ENCODE measurements around the gene ANKRD17.

The ANKRD17 gene

DNA sequence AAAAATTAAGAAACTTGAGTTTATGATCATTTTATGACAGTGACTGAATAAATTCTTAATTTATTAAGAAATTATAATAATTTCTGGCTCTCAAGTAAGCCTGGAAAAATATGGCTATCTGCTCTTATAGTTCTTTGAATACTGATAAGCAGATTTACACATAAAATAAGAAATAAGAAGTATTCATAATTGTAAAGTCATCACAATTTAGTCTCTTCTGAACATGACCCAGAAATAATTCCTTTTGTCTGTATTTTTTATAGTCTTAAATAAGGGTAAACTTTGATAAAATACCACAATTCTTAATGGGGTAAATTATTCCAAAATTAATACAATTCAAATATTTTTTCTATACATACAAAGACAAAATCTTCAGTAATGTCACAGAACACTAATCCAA, 72.7 kb downstream of the ANKRD17 start:
- Histone ChIP-seq H3K27me3 (ENCODE audit: control insufficient read depth in 1 of 2, insufficient read depth in 1 of 2, low read length in 2 of 2) (no peaks in the 10 kb centered on the region), H3K9ac (ENCODE audit: low read length) (no peak overlapping the region)

GRCh38 chr4:73181231-73181630, 77.4 kb downstream of the ANKRD17 start:
- Histone ChIP-seq H3K36me3 (ENCODE audit: control insufficient read depth in 1 of 2, insufficient read depth in 2 of 2, low read depth in 1 of 2, low read length in 2 of 2) (peaks cover 0 to 20% of the 10 kb centered on the region in 2 experiments), H4K8ac (ENCODE audit: low read length) (no peak overlapping the region), H2AK5ac (ENCODE audit: low read length, severe bottlenecking) (no peak overlapping the region), H3K23ac (ENCODE audit: low read length in 2 of 2) (no peak overlapping the region), H2BK12ac (ENCODE audit: low read length in 2 of 2) (no peak overlapping the region), H3K4me2 (ENCODE audit: low read length, poor library complexity, severe bottlenecking) (no peak overlapping the region), H3K18ac (ENCODE audit: low read depth in 1 of 2, low read length in 2 of 2) (no peak overlapping the region), H3K27me3 (ENCODE audit: control insufficient read depth in 1 of 2, insufficient read depth in 1 of 2, low read length in 2 of 2) (no peaks in the 10 kb centered on the region), H3K14ac (ENCODE audit: low read length in 2 of 2) (no peak overlapping the region), H2AFZ (ENCODE audit: low read depth, low read length) (no peak overlapping the region), H3K4me1 (ENCODE audit: control insufficient read depth, insufficient read depth, low read depth, low read length) (no peaks in the 10 kb centered on the region), H2BK15ac (ENCODE audit: low read depth, poor library complexity, severe bottlenecking) (no peak overlapping the region), H3K4ac (ENCODE audit: low read depth in 1 of 2, low read length in 2 of 2) (no peak overlapping the region), H3K9ac (ENCODE audit: low read length) (no peak overlapping the region), H3K9me3 (ENCODE audit: control insufficient read depth, low read length) (no peaks in the 10 kb centered on the region), H2BK5ac (ENCODE audit: low read depth, low read length, poor library complexity, severe bottlenecking) (no peak overlapping the region), H3K27ac (ENCODE audit: low read length, poor library complexity, severe bottlenecking) (no peak overlapping the region), H3K4me3 (ENCODE audit: insufficient read depth in 1 of 2, low read depth in 1 of 2, low read length in 2 of 2) (no peak overlapping the region), H2BK120ac (ENCODE audit: low read depth, low read length) (no peak overlapping the region), H3K79me1 (replicated peaks; ENCODE audit: low read length, poor library complexity, severe bottlenecking) (peaks cover 3% of the 10 kb centered on the region), H4K91ac (ENCODE audit: low read length) (no peak overlapping the region)
- DNase-seq, result no peak
- no CpG with 5 or more reads among the region's 3 CpGs for WGBS

More for the DNA sequence above, 72.7 kb downstream of the ANKRD17 start:
- no peak for DNase-seq
- Histone ChIP-seq H2BK5ac (ENCODE audit: low read depth, low read length, poor library complexity, severe bottlenecking) (no peak overlapping the region), H2AK5ac (ENCODE audit: low read length, severe bottlenecking) (no peak overlapping the region), H2AFZ (ENCODE audit: low read depth, low read length) (no peak overlapping the region), H3K27ac (ENCODE audit: low read length, poor library complexity, severe bottlenecking) (no peak overlapping the region), H3K9me3 (ENCODE audit: control insufficient read depth, low read length) (no peaks in the 10 kb centered on the region), H3K4ac (ENCODE audit: low read depth in 1 of 2, low read length in 2 of 2) (no peak overlapping the region), H2BK12ac (ENCODE audit: low read length in 2 of 2) (no peak overlapping the region), H3K4me1 (ENCODE audit: control insufficient read depth, insufficient read depth, low read depth, low read length) (peaks cover 2% of the 10 kb centered on the region), H4K91ac (ENCODE audit: low read length) (no peak overlapping the region), H3K18ac (ENCODE audit: low read depth in 1 of 2, low read length in 2 of 2) (no peak overlapping the region), H3K36me3 (ENCODE audit: control insufficient read depth in 1 of 2, insufficient read depth in 2 of 2, low read depth in 1 of 2, low read length in 2 of 2) (peaks cover 3 to 13% of the 10 kb centered on the region in 2 experiments), H3K4me3 (ENCODE audit: insufficient read depth in 1 of 2, low read depth in 1 of 2, low read length in 2 of 2) (no peak overlapping the region), H4K8ac (ENCODE audit: low read length) (no peak overlapping the region), H2BK120ac (ENCODE audit: low read depth, low read length) (no peak overlapping the region), H3K23ac (ENCODE audit: low read length in 2 of 2) (no peak overlapping the region), H3K79me1 (replicated peaks; ENCODE audit: low read length, poor library complexity, severe bottlenecking) (peaks cover 1% of the 10 kb centered on the region), H3K4me2 (ENCODE audit: low read length, poor library complexity, severe bottlenecking) (no peak overlapping the region), H3K14ac (ENCODE audit: low read length in 2 of 2) (no peak overlapping the region), H2BK15ac (ENCODE audit: low read depth, poor library complexity, severe bottlenecking) (no peak overlapping the region)

GRCh38 chr4:73178389-73178788, 80.2 kb downstream of the ANKRD17 start:
- no peak overlapping the region for H2BK12ac ChIP-seq (ENCODE audit: low read length in 2 of 2)
- H3K4me1 ChIP-seq (ENCODE audit: control insufficient read depth, insufficient read depth, low read depth, low read length), result no peaks in the 10 kb centered on the region
- H3K9ac ChIP-seq (ENCODE audit: low read length), result no peak overlapping the region
- H3K9me3 ChIP-seq (ENCODE audit: control insufficient read depth, low read length), result peaks cover 12% of the 10 kb centered on the region
- H3K23ac ChIP-seq (ENCODE audit: low read length in 2 of 2), result no peak overlapping the region
- no peak overlapping the region for H2BK15ac ChIP-seq (ENCODE audit: low read depth, poor library complexity, severe bottlenecking)
- no peak for DNase-seq
- no peak overlapping the region for H2BK120ac ChIP-seq (ENCODE audit: low read depth, low read length)
- H3K18ac ChIP-seq (ENCODE audit: low read depth in 1 of 2, low read length in 2 of 2), result no peak overlapping the region
- H3K27me3 ChIP-seq (ENCODE audit: control insufficient read depth in 1 of 2, insufficient read depth in 1 of 2, low read length in 2 of 2), result no peaks in the 10 kb centered on the region
- no peak overlapping the region for H2AFZ ChIP-seq (ENCODE audit: low read depth, low read length)
- no peak overlapping the region for H2BK5ac ChIP-seq (ENCODE audit: low read depth, low read length, poor library complexity, severe bottlenecking)
- no peak overlapping the region for H3K4me2 ChIP-seq (ENCODE audit: low read length, poor library complexity, severe bottlenecking)
- no peak overlapping the region for H3K4me3 ChIP-seq (ENCODE audit: insufficient read depth in 1 of 2, low read depth in 1 of 2, low read length in 2 of 2)
- no peak overlapping the region for H3K14ac ChIP-seq (ENCODE audit: low read length in 2 of 2)
- peaks cover 3% of the 10 kb centered on the region for H3K79me1 ChIP-seq (replicated peaks; ENCODE audit: low read length, poor library complexity, severe bottlenecking)
- WGBS, result 98% methylated on average over 4 of the region's 5 CpGs
- H3K27ac ChIP-seq (ENCODE audit: low read length, poor library complexity, severe bottlenecking), result no peak overlapping the region
- peaks cover 0 to 47% of the 10 kb centered on the region in 2 experiments for H3K36me3 ChIP-seq (ENCODE audit: control insufficient read depth in 1 of 2, insufficient read depth in 2 of 2, low read depth in 1 of 2, low read length in 2 of 2)
- H2AK5ac ChIP-seq (ENCODE audit: low read length, severe bottlenecking), result no peak overlapping the region
- no peak overlapping the region for H3K4ac ChIP-seq (ENCODE audit: low read depth in 1 of 2, low read length in 2 of 2)
- no peak overlapping the region for H4K8ac ChIP-seq (ENCODE audit: low read length)
- H4K91ac ChIP-seq (ENCODE audit: low read length), result no peak overlapping the region

DNA sequence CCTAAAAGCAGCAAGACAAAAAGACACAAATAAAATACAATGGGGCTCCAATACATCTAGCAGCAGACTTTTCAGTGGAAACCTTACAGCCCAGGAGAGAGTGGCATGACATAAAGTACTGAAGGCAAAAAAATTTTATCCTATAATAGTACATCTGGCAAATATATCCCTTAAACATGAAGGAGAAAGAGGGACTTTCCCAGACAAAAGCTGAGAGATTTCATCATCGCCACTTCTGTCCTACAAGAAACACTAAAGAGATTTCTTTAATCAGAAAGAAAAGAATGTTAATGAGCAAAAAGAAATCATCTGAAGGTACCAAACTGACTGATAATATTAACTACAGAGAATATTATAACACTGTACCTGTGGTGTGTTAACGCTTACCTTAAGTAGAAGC, 86.4 kb downstream of the ANKRD17 start:
- Histone ChIP-seq H3K4me3 (ENCODE audit: insufficient read depth in 1 of 2, low read depth in 1 of 2, low read length in 2 of 2) (no peak overlapping the region), H3K27ac (ENCODE audit: low read length, poor library complexity, severe bottlenecking) (no peak overlapping the region), H3K9ac (ENCODE audit: low read length) (no peak overlapping the region), H3K9me3 (ENCODE audit: control insufficient read depth, low read length) (peaks cover 33% of the 10 kb centered on the region), H3K4me2 (ENCODE audit: low read length, poor library complexity, severe bottlenecking) (no peak overlapping the region), H3K36me3 (ENCODE audit: control insufficient read depth in 1 of 2, insufficient read depth in 2 of 2, low read depth in 1 of 2, low read length in 2 of 2) (peaks cover 25 to 98% of the 10 kb centered on the region in 2 experiments), H3K14ac (ENCODE audit: low read length in 2 of 2) (no peak overlapping the region), H2BK12ac (ENCODE audit: low read length in 2 of 2) (no peak overlapping the region), H3K18ac (ENCODE audit: low read depth in 1 of 2, low read length in 2 of 2) (no peak overlapping the region), H3K27me3 (ENCODE audit: control insufficient read depth in 1 of 2, insufficient read depth in 1 of 2, low read length in 2 of 2) (no peaks in the 10 kb centered on the region), H2AK5ac (ENCODE audit: low read length, severe bottlenecking) (no peak overlapping the region), H2BK15ac (ENCODE audit: low read depth, poor library complexity, severe bottlenecking) (no peak overlapping the region), H3K4me1 (ENCODE audit: control insufficient read depth, insufficient read depth, low read depth, low read length) (no peaks in the 10 kb centered on the region), H2AFZ (ENCODE audit: low read depth, low read length) (no peak overlapping the region), H3K4ac (ENCODE audit: low read depth in 1 of 2, low read length in 2 of 2) (no peak overlapping the region), H3K23ac (ENCODE audit: low read length in 2 of 2) (no peak overlapping the region), H4K91ac (ENCODE audit: low read length) (no peak overlapping the region), H2BK5ac (ENCODE audit: low read depth, low read length, poor library complexity, severe bottlenecking) (no peak overlapping the region), H4K8ac (ENCODE audit: low read length) (no peak overlapping the region), H2BK120ac (ENCODE audit: low read depth, low read length) (no peak overlapping the region), H3K79me1 (replicated peaks; ENCODE audit: low read length, poor library complexity, severe bottlenecking) (peaks cover 22% of the 10 kb centered on the region)
- WGBS, result no CpG with 5 or more reads among the region's 2 CpGs
- peak; percentile 33 for DNase-seq

Data from mesenchymal stem cell (in vitro differentiated cells and primary cell).